ENCODE data around the gene ZFYVE19. TPM values are rescaled to one million over a fixed set of nuclear protein-coding genes. Genes with fewer than 3 reads are reported as not detected.

The ZFYVE19 gene
- total and polyA plus RNA-seq, 8 donors = 23.6 to 32.3 (median 29.7) TPM

GRCh38 chr15:40775740-40776536, 31.0 kb upstream of the ZFYVE19 start:
- no peak for TF ChIP-seq CTCF (IDR thresholded peaks at IDR 0.05)
- no peaks in the 10 kb centered on the region for H3K27me3 ChIP-seq
- H3K36me3 ChIP-seq = peaks cover 0 to 92% of the 10 kb centered on the region in 2 donors
- H3K4me3 ChIP-seq = no peak overlapping the region
- no peak for ATAC-seq
- no peaks in the 10 kb centered on the region for H3K4me1 ChIP-seq
- intact Hi-C loops (cut with DNase I) = no loop called here
- H3K27ac ChIP-seq = no peak overlapping the region
- no peak for DNase-seq
- H3K9me3 ChIP-seq = no peaks in the 10 kb centered on the region

GRCh38 chr15:40776537-40777141, 30.2 kb upstream of the ZFYVE19 start:
- H3K27ac ChIP-seq = no peak overlapping the region
- DNase-seq = peak in 3 of 4 donors; percentile 45 to 86 (median 79)
- ATAC-seq = peak; percentile 97

GRCh38 chr15:40782609-40783227, 24.2 kb upstream of the ZFYVE19 start:
- Histone ChIP-seq H3K4me1 (peaks cover 6 to 19% of the 10 kb centered on the region in 2 donors), H3K27me3 (no peaks in the 10 kb centered on the region), H3K27ac (no peak overlapping the region), H3K36me3 (peaks cover 0 to 24% of the 10 kb centered on the region in 2 donors), H3K9me3 (no peaks in the 10 kb centered on the region), H3K4me3 (no peak overlapping the region)
- ATAC-seq = peak; percentile 90
- intact Hi-C loops (cut with DNase I) = no loop called here
- TF ChIP-seq CTCF (IDR thresholded peaks at IDR 0.05) = peak; percentile 61 to 77
- DNase-seq = peak in 3 of 4 donors; percentile 60 to 93 (median 68)

More at GRCh38 chr15:40776537-40777141, 30.2 kb upstream of the ZFYVE19 start:
- H3K4me1 ChIP-seq = no peaks in the 10 kb centered on the region
- no peaks in the 10 kb centered on the region for H3K9me3 ChIP-seq
- no peak for TF ChIP-seq CTCF (IDR thresholded peaks at IDR 0.05)
- H3K27me3 ChIP-seq = no peaks in the 10 kb centered on the region
- no peak overlapping the region for H3K4me3 ChIP-seq
- intact Hi-C loops (cut with DNase I) = no loop called here
- peaks cover 0 to 85% of the 10 kb centered on the region in 2 donors for H3K36me3 ChIP-seq

- TF ChIP-seq CTCF (IDR thresholded peaks at IDR 0.05) = no peak
- Histone ChIP-seq H3K27me3 (no peaks in the 10 kb centered on the region), H3K27ac (no peak overlapping the region), H3K36me3 (no peaks in the 10 kb centered on the region), H3K4me1 (peaks cover 8 to 32% of the 10 kb centered on the region in 2 donors), H3K9me3 (no peaks in the 10 kb centered on the region), H3K4me3 (no peak overlapping the region)
- ATAC-seq (no peak), DNase-seq (no peak)
- intact Hi-C loops (cut with DNase I) = no loop called here
Measured at GRCh38 chr15:40785164-40785563, 21.7 kb upstream of the ZFYVE19 start.

GRCh38 chr15:40785814-40786213, 21.1 kb upstream of the ZFYVE19 start:
- Histone ChIP-seq H3K4me3 (no peak overlapping the region), H3K27me3 (no peaks in the 10 kb centered on the region), H3K36me3 (no peaks in the 10 kb centered on the region), H3K9me3 (no peaks in the 10 kb centered on the region), H3K4me1 (peaks cover 8 to 32% of the 10 kb centered on the region in 2 donors), H3K27ac (no peak overlapping the region)
- ATAC-seq (peak; percentile 4), DNase-seq (peak in 1 of 4 donors; percentile 40)
- TF ChIP-seq CTCF (IDR thresholded peaks at IDR 0.05) = no peak
- intact Hi-C loops (cut with DNase I) = no loop called here
